Mammary epithelial cell (primary cell): ENCODE data around the gene ZMYM3.

Experiments
- CTCF ChIP-seq, 2 donors: IDR thresholded peaks in 1 of 2; conservative IDR thresholded peaks in 1 of 2; 2 replicates each; pipeline ENCODE4 v1.5.1; 2011 to 2012; ENCODE audit warnings: inconsistent platforms in 2 of 2, low read length in 2 of 2, mild to moderate bottlenecking in 2 of 2, control low read depth in 1 of 2, low read depth in 1 of 2; ENCODE audit not compliant: insufficient read depth in 1 of 2; ENCODE audit errors: extremely low read depth in 1 of 2
- EZH2 ChIP-seq: IDR thresholded peaks from 2 replicates; pipeline ENCODE4 v1.6.1; 2012; ENCODE audit warnings: low read length, inconsistent platforms, borderline replicate concordance

- no peak for TF ChIP-seq CTCF (conservative IDR thresholded peaks at IDR 0.05 in 1 of 2, IDR thresholded peaks at IDR 0.05 in 1 of 2; ENCODE audit: extremely low read depth in 1 of 2, insufficient read depth in 1 of 2, low read depth in 1 of 2, low read length in 2 of 2)
- no peak for TF ChIP-seq EZH2
Measured at GRCh38 chrX:71235482-71235881, 18.5 kb downstream of the ZMYM3 start.
